Astrocyte (in vitro differentiated cells and primary cell): ENCODE data around the gene PCDHGA8. TPM values are rescaled to one million over a fixed set of nuclear protein-coding genes. Genes with fewer than 3 reads are reported as not detected.
"Not testable (repeated sequence)": the region's sequence is repeated elsewhere in the genome, so short reads cannot be mapped to it uniquely, and the experiment has no call there.

ENCODE experiments used
- DNase-seq: peaks from one replicate; pipeline ENCODE4 v3.0.0-alpha.2; 2010; ENCODE audit warnings: low read depth
- FAIRE-seq: peaks from 2 replicates; lab custom pipeline; 2011; peaks lifted over from hg19 to GRCh38; lab: Jason Lieb, UNC
- H2AFZ ChIP-seq: 2 replicates; pipeline ENCODE4 v1.6.0; 2012; ENCODE audit warnings: low read depth, low read length, inconsistent platforms
- H3K27ac ChIP-seq: 2 replicates; pipeline ENCODE4 v1.5.1; 2011; ENCODE audit warnings: low read depth, low read length, inconsistent platforms
- H3K27me3 ChIP-seq: 2 replicates; pipeline ENCODE4 v1.6.0; 2011; ENCODE audit warnings: low read length, inconsistent platforms; ENCODE audit not compliant: insufficient read depth
- H3K36me3 ChIP-seq: 2 replicates; pipeline ENCODE4 v1.5.1; 2011; ENCODE audit warnings: low read length, inconsistent platforms; ENCODE audit not compliant: insufficient read depth
- H3K4me1 ChIP-seq: 2 replicates; pipeline ENCODE4 v1.5.1; 2011; ENCODE audit warnings: low read length, inconsistent platforms; ENCODE audit not compliant: insufficient read depth
- H3K4me2 ChIP-seq: 2 replicates; pipeline ENCODE4 v1.6.0; 2012; ENCODE audit warnings: low read length, inconsistent platforms
- H3K4me3 ChIP-seq: 2 replicates; pipeline ENCODE4 v1.5.1; 2011; ENCODE audit warnings: low read depth, mild to moderate bottlenecking, low read length, inconsistent platforms; ENCODE audit not compliant: insufficient read depth
- H3K79me2 ChIP-seq: 2 replicates; pipeline ENCODE4 v1.6.0; 2012; ENCODE audit warnings: mild to moderate bottlenecking, low read length, inconsistent platforms; ENCODE audit not compliant: insufficient read depth
- H3K9ac ChIP-seq: 2 replicates; pipeline ENCODE4 v1.6.0; 2012; ENCODE audit warnings: mild to moderate bottlenecking, low read length, inconsistent platforms
- H3K9me3 ChIP-seq: 2 replicates; pipeline ENCODE4 v1.5.1; 2012; ENCODE audit warnings: low read depth, mild to moderate bottlenecking, low read length, inconsistent platforms; ENCODE audit not compliant: insufficient read depth
- H4K20me1 ChIP-seq: 2 replicates; pipeline ENCODE4 v1.6.0; 2012; ENCODE audit warnings: low read length, inconsistent platforms; ENCODE audit not compliant: insufficient read depth
- H3K27ac Mint-ChIP-seq: one replicate; pipeline ENCODE4 v1.8.0; 2021; ENCODE audit warnings: mild to moderate bottlenecking, mixed read lengths; ENCODE audit not compliant: unreplicated experiment
- H3K27me3 Mint-ChIP-seq: one replicate; pipeline ENCODE4 v1.8.0; 2021; ENCODE audit warnings: low read depth, mixed read lengths; ENCODE audit not compliant: unreplicated experiment
- H3K36me3 Mint-ChIP-seq: one replicate; pipeline ENCODE4 v1.8.0; 2021; ENCODE audit warnings: low read depth, mixed read lengths; ENCODE audit not compliant: unreplicated experiment
- H3K4me1 Mint-ChIP-seq: one replicate; pipeline ENCODE4 v1.8.0; 2021; ENCODE audit warnings: low read depth, mixed read lengths; ENCODE audit not compliant: unreplicated experiment
- H3K4me3 Mint-ChIP-seq: one replicate; pipeline ENCODE4 v1.8.0; 2021; ENCODE audit warnings: mild to moderate bottlenecking, moderate library complexity, mixed read lengths; ENCODE audit not compliant: unreplicated experiment
- H3K9me3 Mint-ChIP-seq: one replicate; pipeline ENCODE4 v1.8.0; 2021; ENCODE audit warnings: mild to moderate bottlenecking, mixed read lengths; ENCODE audit not compliant: unreplicated experiment
- CTCF ChIP-seq: IDR thresholded peaks from 2 replicates; pipeline ENCODE4 v1.5.1; 2011; ENCODE audit warnings: low read depth, mild to moderate bottlenecking, inconsistent platforms, low read length, moderate library complexity; ENCODE audit not compliant: insufficient read depth
- EZH2 ChIP-seq: IDR thresholded peaks from 2 replicates; pipeline ENCODE4 v1.6.1; 2012; ENCODE audit warnings: mild to moderate bottlenecking, low read length, inconsistent platforms; ENCODE audit not compliant: insufficient read depth
- total RNA-seq: library from RNA; stranded (reverse); gene quantifications from 2 replicates; pipeline ENCODE4 v1.2.1, GENCODE V29; 2021

Gene PCDHGA8
- total RNA-seq, 1 donor from 2014 or later = 1.0 TPM

DNA sequence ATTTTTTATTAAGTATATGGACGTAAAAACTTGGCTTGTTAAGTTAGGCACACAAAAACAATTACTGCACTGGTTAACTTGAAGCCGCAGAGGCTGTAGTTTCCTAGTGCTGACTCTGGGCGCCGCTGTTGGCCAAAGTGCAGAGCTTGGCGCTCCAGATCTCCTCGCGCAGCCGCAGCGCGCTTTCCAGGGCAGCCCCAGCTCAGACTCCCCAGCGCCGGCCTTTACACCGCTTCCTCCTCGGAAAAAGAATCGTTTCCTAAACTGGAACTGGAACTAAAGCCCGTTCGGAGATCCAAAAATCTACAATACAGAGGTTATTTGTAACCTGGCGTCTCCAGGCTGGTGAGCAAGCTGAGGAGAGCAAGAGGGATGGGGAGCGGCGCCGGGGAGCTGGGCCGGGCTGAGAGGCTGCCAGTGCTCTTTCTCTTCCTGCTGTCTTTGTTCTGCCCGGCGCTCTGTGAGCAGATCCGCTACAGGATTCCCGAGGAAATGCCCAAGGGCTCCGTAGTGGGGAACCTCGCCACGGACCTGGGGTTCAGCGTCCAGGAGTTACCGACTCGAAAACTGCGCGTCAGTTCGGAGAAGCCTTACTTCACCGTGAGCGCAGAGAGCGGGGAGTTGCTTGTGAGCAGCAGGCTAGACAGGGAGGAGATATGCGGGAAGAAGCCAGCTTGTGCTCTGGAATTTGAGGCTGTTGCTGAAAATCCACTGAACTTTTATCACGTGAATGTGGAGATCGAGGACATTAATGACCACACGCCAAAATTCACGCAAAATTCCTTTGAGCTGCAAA, 5.5 kb downstream of the PCDHGA8 start, which contains the start of gene PCDHGB5:
Gene PCDHGB5, plus strand, starts transcription at position 192 of the 796 bp plus-strand sequence. Its CDS starts 181 bp downstream, at position 373.
- peak; percentile 41 for TF ChIP-seq CTCF
- Histone ChIP-seq H3K4me3 (peak within 1 kb of the TSS; percentile 42), H2AFZ (peak within 1 kb of the TSS; percentile 41), H3K4me2 (peak within 1 kb of the TSS; percentile 64), H3K9ac (peak within 1 kb of the TSS; percentile 60), H3K9me3 (peaks cover 41% of the 10 kb centered on the region)
- not testable (repeated sequence) for H4K20me1 ChIP-seq, H3K4me1 Mint-ChIP-seq, H3K27me3 Mint-ChIP-seq, H3K79me2 ChIP-seq, H3K4me1 ChIP-seq, H3K27me3 ChIP-seq, H3K27ac Mint-ChIP-seq, H3K27ac ChIP-seq, H3K36me3 ChIP-seq, FAIRE-seq, H3K4me3 Mint-ChIP-seq
- Mint-ChIP-seq H3K9me3 (peaks cover 31% of the 10 kb centered on the region), H3K36me3 (peaks cover 27% of the 10 kb centered on the region)
- peak; percentile 30 for DNase-seq

DNA sequence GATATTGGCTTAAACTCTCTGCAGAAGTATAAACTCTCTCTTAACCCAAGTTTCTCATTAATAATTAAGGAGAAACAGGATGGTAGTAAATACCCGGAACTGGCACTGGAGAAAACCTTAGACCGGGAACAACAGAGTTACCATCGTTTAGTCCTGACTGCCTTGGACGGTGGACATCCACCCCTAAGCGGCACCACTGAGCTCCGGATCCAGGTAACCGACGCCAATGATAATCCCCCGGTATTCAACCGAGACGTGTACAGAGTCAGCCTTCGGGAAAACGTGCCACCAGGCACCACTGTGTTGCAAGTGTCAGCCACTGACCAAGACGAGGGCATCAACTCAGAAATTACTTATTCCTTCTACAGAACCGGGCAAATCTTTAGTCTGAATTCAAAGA, 6.2 kb downstream of the PCDHGA8 start:
- H4K20me1 ChIP-seq = no peaks in the 10 kb centered on the region
- TF ChIP-seq CTCF (no peak), EZH2 (no peak)
- no peaks in the 10 kb centered on the region for H3K4me1 ChIP-seq
- Mint-ChIP-seq H3K27me3 (no peaks in the 10 kb centered on the region), H3K27ac (no peak overlapping the region), H3K4me1 (no peaks in the 10 kb centered on the region), H3K4me3 (no peak overlapping the region), H3K9me3 (peaks cover 28% of the 10 kb centered on the region), H3K36me3 (peaks cover 26% of the 10 kb centered on the region)
- H3K9ac ChIP-seq = no peak overlapping the region
- no peaks in the 10 kb centered on the region for H3K36me3 ChIP-seq
- H3K79me2 ChIP-seq = no peaks in the 10 kb centered on the region
- H3K4me2 ChIP-seq = peak overlapping the region; percentile 48
- H3K9me3 ChIP-seq = peaks cover 42% of the 10 kb centered on the region
- H3K4me3 ChIP-seq = no peak overlapping the region
- no peaks in the 10 kb centered on the region for H3K27me3 ChIP-seq
- H2AFZ ChIP-seq = no peak overlapping the region
- H3K27ac ChIP-seq = no peak overlapping the region
- FAIRE-seq (no peak), DNase-seq (no peak)
